Measurements from ENCODE around the gene GPR21. TPM values are rescaled to one million over a fixed set of nuclear protein-coding genes. Genes with fewer than 3 reads are reported as not detected.

GPR21 gene
- total RNA-seq, result 1 to 10 TPM in 3 of 4 donors, under 1 TPM in 1; 0.39 to 4.2 (median 3.2) TPM

DNA sequence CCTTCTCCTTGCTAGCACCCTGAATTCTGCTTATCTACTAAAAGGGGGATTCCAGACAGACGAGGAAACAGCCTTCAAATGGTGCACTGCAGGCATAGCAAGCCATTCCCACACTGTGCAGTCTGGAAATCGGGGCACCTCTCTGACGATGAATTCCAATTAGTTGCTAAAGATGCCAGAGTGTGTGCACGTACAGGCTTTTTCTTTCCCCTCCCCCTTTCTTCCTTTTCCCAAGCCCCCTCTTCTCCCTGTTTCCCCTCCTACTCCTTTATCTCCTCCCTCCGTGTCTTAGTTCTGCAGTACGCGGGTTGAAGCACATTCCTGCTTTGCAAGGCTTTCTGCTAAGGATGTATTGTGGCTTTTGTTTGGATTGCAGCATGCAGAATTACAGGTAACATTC is at the start of gene GPR21:
Gene GPR21 (plus strand): TSS at position 316 of the 400 bp plus-strand sequence. CDS start 900 bp downstream, outside the sequence.
- WGBS, 2 donors (ENCODE audit: low coverage in 1 of 2), result 27 to 39% methylated on average over 7 of the region's 7 CpGs
- no peak for ATAC-seq
- H3K4me1 ChIP-seq, result peaks cover 0 to 74% (median 14%) of the 10 kb centered on the region in 3 donors
- peak within 1 kb of the TSS; percentile 19 to 35 for H3K4me3 ChIP-seq
- peak within 1 kb of the TSS in 3 of 4 donors; percentile 10 to 72 (median 44) for H3K27ac ChIP-seq
- H3K9me3 ChIP-seq, result no peaks in the 10 kb centered on the region
- TF ChIP-seq, protein P1, sequence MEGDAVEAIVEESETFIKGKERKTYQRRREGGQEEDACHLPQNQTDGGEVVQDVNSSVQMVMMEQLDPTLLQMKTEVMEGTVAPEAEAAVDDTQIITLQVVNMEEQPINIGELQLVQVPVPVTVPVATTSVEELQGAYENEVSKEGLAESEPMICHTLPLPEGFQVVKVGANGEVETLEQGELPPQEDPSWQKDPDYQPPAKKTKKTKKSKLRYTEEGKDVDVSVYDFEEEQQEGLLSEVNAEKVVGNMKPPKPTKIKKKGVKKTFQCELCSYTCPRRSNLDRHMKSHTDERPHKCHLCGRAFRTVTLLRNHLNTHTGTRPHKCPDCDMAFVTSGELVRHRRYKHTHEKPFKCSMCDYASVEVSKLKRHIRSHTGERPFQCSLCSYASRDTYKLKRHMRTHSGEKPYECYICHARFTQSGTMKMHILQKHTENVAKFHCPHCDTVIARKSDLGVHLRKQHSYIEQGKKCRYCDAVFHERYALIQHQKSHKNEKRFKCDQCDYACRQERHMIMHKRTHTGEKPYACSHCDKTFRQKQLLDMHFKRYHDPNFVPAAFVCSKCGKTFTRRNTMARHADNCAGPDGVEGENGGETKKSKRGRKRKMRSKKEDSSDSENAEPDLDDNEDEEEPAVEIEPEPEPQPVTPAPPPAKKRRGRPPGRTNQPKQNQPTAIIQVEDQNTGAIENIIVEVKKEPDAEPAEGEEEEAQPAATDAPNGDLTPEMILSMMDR (IDR thresholded peaks at IDR 0.05), result no peak
- no peak for TF ChIP-seq POLR2AphosphoS5 (IDR thresholded peaks at IDR 0.05)
- TF ChIP-seq POLR2A (IDR thresholded peaks at IDR 0.05), result no peak
- TF ChIP-seq EP300 (IDR thresholded peaks at IDR 0.05), result no peak
- no peaks in the 10 kb centered on the region for H3K27me3 ChIP-seq
- H3K36me3 ChIP-seq, result peaks cover 0 to 19% of the 10 kb centered on the region in 2 donors

DNA sequence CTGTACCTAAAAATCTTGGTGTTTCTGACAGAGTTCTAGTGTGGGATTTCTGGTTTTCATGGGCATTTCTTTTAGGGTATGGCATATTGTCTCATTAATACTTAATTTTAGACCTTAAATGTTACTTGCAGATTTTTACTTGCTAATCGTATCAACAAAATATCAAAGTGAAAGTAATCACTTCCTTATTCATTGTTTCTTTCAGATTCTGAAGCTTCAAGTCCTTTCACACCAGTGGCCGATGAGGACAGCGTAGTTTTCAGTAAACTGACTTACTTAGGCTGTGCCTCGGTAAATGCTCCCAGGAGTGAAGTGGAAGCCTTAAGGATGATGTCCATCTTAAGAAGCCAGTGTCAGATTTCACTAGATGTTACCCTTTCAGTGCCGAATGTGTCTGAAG is 47.5 kb upstream of the GPR21 start:
- Histone ChIP-seq H3K9me3 (no peaks in the 10 kb centered on the region), H3K27me3 (no peaks in the 10 kb centered on the region), H3K27ac (no peak overlapping the region), H3K4me3 (no peak overlapping the region), H3K36me3 (peaks cover 0 to 56% of the 10 kb centered on the region in 2 donors), H3K4me1 (peaks cover 0 to 25% (median 0%) of the 10 kb centered on the region in 3 donors)
- WGBS, 2 donors (ENCODE audit: low coverage in 1 of 2), result 68 to 70% methylated on average over 5 of the region's 5 CpGs
- TF ChIP-seq POLR2AphosphoS5 (IDR thresholded peaks at IDR 0.05) (no peak), POLR2A (IDR thresholded peaks at IDR 0.05) (no peak), EP300 (IDR thresholded peaks at IDR 0.05) (no peak)
- TF ChIP-seq, protein P1 (IDR thresholded peaks at IDR 0.05), result no peak
- ATAC-seq, result no peak

GRCh38 chr9:122988141-122988540 is 45.3 kb upstream of the GPR21 start:
- ATAC-seq, result no peak
- Histone ChIP-seq H3K4me1 (peaks cover 0 to 10% (median 0%) of the 10 kb centered on the region in 3 donors), H3K9me3 (no peaks in the 10 kb centered on the region), H3K27me3 (no peaks in the 10 kb centered on the region), H3K27ac (peak overlapping the region in 1 of 4 donors; percentile 7), H3K36me3 (peaks cover 0 to 64% of the 10 kb centered on the region in 2 donors), H3K4me3 (no peak overlapping the region)
- 70 to 80% methylated on average over 2 of the region's 2 CpGs for WGBS, 2 donors (ENCODE audit: low coverage in 1 of 2)
- TF ChIP-seq POLR2A (IDR thresholded peaks at IDR 0.05) (no peak), EP300 (IDR thresholded peaks at IDR 0.05) (no peak), POLR2AphosphoS5 (IDR thresholded peaks at IDR 0.05) (no peak)
- TF ChIP-seq, protein P1 (IDR thresholded peaks at IDR 0.05), result no peak

GRCh38 chr9:122988920-122989621 is 44.4 kb upstream of the GPR21 start:
- Histone ChIP-seq H3K27me3 (no peaks in the 10 kb centered on the region), H3K4me1 (peaks cover 0 to 4% (median 0%) of the 10 kb centered on the region in 3 donors), H3K4me3 (no peak overlapping the region), H3K36me3 (peaks cover 0 to 72% of the 10 kb centered on the region in 2 donors), H3K27ac (peak overlapping the region in 1 of 4 donors; percentile 14), H3K9me3 (no peaks in the 10 kb centered on the region)
- WGBS, 2 donors (ENCODE audit: low coverage in 1 of 2), result 61 to 66% methylated on average over 7 to 8 of the region's 8 CpGs
- no peak for ATAC-seq
- no peak for TF ChIP-seq POLR2A (IDR thresholded peaks at IDR 0.05)
- TF ChIP-seq POLR2AphosphoS5 (IDR thresholded peaks at IDR 0.05), result no peak
- TF ChIP-seq EP300 (IDR thresholded peaks at IDR 0.05), result no peak
- TF ChIP-seq, protein P1 (IDR thresholded peaks at IDR 0.05), result no peak
